ENCODE measurements around the gene RRM1. TPM values are rescaled to one million over a fixed set of nuclear protein-coding genes. Genes with fewer than 3 reads are reported as not detected.
"Not testable (repeated sequence)": the region's sequence is repeated elsewhere in the genome, so short reads cannot be mapped to it uniquely, and the experiment has no call there.

The RRM1 gene
- polyA plus RNA-seq, 1 donor (not counting 4 experiments of a cell fraction or from before 2014, with no cell fraction given), result 65.6 TPM

DNA sequence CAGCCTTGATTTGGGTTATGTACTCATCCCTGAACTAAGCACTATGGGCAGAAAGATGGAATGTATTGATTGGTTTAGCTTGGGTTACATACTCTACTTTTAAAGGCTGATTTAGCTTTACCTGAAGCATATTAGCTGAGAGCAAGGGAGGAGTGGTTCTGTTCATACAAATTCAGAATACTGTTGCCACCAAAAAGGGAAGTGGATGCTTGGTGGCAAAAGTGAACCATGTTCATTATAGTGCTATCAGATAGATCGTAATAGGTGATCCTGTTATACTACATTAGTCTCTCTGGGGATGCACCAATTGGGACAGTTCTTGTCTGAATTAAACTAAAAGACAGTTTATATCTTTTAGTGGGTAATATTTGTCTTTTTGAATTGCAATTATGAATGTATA is 44.5 kb upstream of the RRM1 start:
- Histone ChIP-seq H3K36me3 (ENCODE audit: control insufficient read depth in 2 of 2, extremely low read depth in 1 of 2, insufficient read depth in 2 of 2, low read length in 2 of 2) (peaks cover 0 to 2% of the 10 kb centered on the region in 2 experiments), H3K4me3 (ENCODE audit: control insufficient read depth in 2 of 3, extremely low read depth in 1 of 3, insufficient read depth in 2 of 3, low read depth in 1 of 3, low read length in 3 of 3) (no peak overlapping the region), H3K9me3 (ENCODE audit: control insufficient read depth, low read depth, low read length) (no peaks in the 10 kb centered on the region), H3K9me1 (ENCODE audit: control insufficient read depth, extremely low read depth, insufficient read depth, low read length) (no peaks in the 10 kb centered on the region), H4K20me1 (ENCODE audit: control insufficient read depth, extremely low read depth, insufficient read depth, low read length) (no peaks in the 10 kb centered on the region), H3K9ac (ENCODE audit: control insufficient read depth, extremely low read depth, insufficient read depth, low read length) (no peak overlapping the region), H2AFZ (ENCODE audit: control insufficient read depth, low read length) (no peak overlapping the region), H3K79me2 (ENCODE audit: control insufficient read depth, insufficient read depth, low read length) (peaks cover 2% of the 10 kb centered on the region), H3K4me1 (ENCODE audit: control insufficient read depth, extremely low read depth, insufficient read depth, low read length) (peaks cover 16% of the 10 kb centered on the region), H3K4me2 (ENCODE audit: control insufficient read depth, extremely low read depth, insufficient read depth, low read depth, low read length) (no peak overlapping the region), H3K27ac (ENCODE audit: control insufficient read depth, insufficient read depth, low read length) (no peak overlapping the region), H3K27me3 (ENCODE audit: control insufficient read depth, extremely low read depth, insufficient read depth, low read length) (no peaks in the 10 kb centered on the region)
- TF ChIP-seq, protein P1, sequence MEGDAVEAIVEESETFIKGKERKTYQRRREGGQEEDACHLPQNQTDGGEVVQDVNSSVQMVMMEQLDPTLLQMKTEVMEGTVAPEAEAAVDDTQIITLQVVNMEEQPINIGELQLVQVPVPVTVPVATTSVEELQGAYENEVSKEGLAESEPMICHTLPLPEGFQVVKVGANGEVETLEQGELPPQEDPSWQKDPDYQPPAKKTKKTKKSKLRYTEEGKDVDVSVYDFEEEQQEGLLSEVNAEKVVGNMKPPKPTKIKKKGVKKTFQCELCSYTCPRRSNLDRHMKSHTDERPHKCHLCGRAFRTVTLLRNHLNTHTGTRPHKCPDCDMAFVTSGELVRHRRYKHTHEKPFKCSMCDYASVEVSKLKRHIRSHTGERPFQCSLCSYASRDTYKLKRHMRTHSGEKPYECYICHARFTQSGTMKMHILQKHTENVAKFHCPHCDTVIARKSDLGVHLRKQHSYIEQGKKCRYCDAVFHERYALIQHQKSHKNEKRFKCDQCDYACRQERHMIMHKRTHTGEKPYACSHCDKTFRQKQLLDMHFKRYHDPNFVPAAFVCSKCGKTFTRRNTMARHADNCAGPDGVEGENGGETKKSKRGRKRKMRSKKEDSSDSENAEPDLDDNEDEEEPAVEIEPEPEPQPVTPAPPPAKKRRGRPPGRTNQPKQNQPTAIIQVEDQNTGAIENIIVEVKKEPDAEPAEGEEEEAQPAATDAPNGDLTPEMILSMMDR (optimal IDR thresholded peaks at IDR 0.05 in 1 of 3, IDR thresholded peaks at IDR 0.05 in 1 of 3, conservative IDR thresholded peaks at IDR 0.05 in 1 of 3; ENCODE audit: extremely low read depth in 1 of 3, insufficient read depth in 2 of 3, low read length in 3 of 3), result no peak
- DNase-seq (ENCODE audit: low read depth, low spot score) (no peak), FAIRE-seq (no peak)
- dilution Hi-C loops (cut with MboI; ENCODE audit: extremely low pct_ligation_motif_present, low sequenced_read_pairs), result loop anchor here (25.0 kb wide), 2 partner anchors 88 to 188 kb away; partner anchors contain the start of gene STIM1

DNA sequence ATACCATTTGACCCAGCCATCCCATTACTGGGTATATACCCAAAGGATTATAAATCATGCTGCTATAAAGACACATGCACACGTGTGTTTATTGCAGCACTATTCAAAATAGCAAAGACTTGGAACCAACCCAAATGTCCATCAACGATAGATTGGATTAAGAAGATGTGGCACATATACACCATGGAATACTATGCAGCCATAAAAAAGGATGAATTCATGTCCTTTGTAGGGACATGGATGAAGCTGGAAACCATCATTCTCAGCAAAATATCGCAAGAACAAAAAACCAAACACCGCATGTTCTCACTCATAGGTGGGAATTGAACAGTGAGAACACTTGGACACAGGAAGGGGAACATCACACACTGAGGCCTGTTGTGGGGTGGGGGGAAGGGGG is 41.4 kb upstream of the RRM1 start:
- H3K27me3 ChIP-seq (ENCODE audit: control insufficient read depth, extremely low read depth, insufficient read depth, low read length); H3K4me2 ChIP-seq (ENCODE audit: control insufficient read depth, extremely low read depth, insufficient read depth, low read depth, low read length); H3K9ac ChIP-seq (ENCODE audit: control insufficient read depth, extremely low read depth, insufficient read depth, low read length); DNase-seq (ENCODE audit: low read depth, low spot score); H3K4me1 ChIP-seq (ENCODE audit: control insufficient read depth, extremely low read depth, insufficient read depth, low read length); H3K27ac ChIP-seq (ENCODE audit: control insufficient read depth, insufficient read depth, low read length); H3K9me3 ChIP-seq (ENCODE audit: control insufficient read depth, low read depth, low read length); FAIRE-seq; H3K79me2 ChIP-seq (ENCODE audit: control insufficient read depth, insufficient read depth, low read length); H2AFZ ChIP-seq (ENCODE audit: control insufficient read depth, low read length); H4K20me1 ChIP-seq (ENCODE audit: control insufficient read depth, extremely low read depth, insufficient read depth, low read length); H3K4me3 ChIP-seq (ENCODE audit: control insufficient read depth in 2 of 3, extremely low read depth in 1 of 3, insufficient read depth in 2 of 3, low read depth in 1 of 3, low read length in 3 of 3); H3K9me1 ChIP-seq (ENCODE audit: control insufficient read depth, extremely low read depth, insufficient read depth, low read length): not testable (repeated sequence)
- peaks cover 0 to 11% of the 10 kb centered on the region in 2 experiments for H3K36me3 ChIP-seq (ENCODE audit: control insufficient read depth in 2 of 2, extremely low read depth in 1 of 2, insufficient read depth in 2 of 2, low read length in 2 of 2)
- dilution Hi-C loops (cut with MboI; ENCODE audit: extremely low pct_ligation_motif_present, low sequenced_read_pairs), result loop anchor here (25.0 kb wide), 2 partner anchors 91 to 191 kb away; partner anchors contain the start of gene STIM1

DNA sequence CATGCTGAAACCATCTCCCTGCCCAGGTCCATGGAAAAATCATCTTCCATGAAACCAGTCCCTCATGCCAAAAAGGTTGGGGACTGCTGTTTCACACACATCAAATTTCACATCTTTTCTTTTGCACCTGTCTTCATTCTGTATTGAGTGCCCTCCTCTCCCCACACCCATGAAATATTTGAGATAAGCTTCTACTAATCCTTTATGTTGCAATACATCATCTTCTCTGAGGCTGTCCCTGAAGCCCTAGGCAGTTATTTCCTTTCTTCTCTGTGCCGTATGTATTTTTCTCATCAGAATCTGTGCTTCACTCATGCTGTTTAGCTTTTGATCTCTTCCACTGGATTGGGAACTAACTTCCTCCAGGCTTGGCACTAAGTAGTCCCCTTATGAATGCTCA is 40.0 kb upstream of the RRM1 start:
- Histone ChIP-seq H3K9me1 (ENCODE audit: control insufficient read depth, extremely low read depth, insufficient read depth, low read length) (no peaks in the 10 kb centered on the region), H4K20me1 (ENCODE audit: control insufficient read depth, extremely low read depth, insufficient read depth, low read length) (no peaks in the 10 kb centered on the region), H3K9ac (ENCODE audit: control insufficient read depth, extremely low read depth, insufficient read depth, low read length) (no peak overlapping the region), H2AFZ (ENCODE audit: control insufficient read depth, low read length) (no peak overlapping the region), H3K27me3 (ENCODE audit: control insufficient read depth, extremely low read depth, insufficient read depth, low read length) (no peaks in the 10 kb centered on the region), H3K4me3 (ENCODE audit: control insufficient read depth in 2 of 3, extremely low read depth in 1 of 3, insufficient read depth in 2 of 3, low read depth in 1 of 3, low read length in 3 of 3) (no peak overlapping the region), H3K79me2 (ENCODE audit: control insufficient read depth, insufficient read depth, low read length) (no peaks in the 10 kb centered on the region), H3K9me3 (ENCODE audit: control insufficient read depth, low read depth, low read length) (no peaks in the 10 kb centered on the region), H3K4me1 (ENCODE audit: control insufficient read depth, extremely low read depth, insufficient read depth, low read length) (peaks cover 21% of the 10 kb centered on the region), H3K27ac (ENCODE audit: control insufficient read depth, insufficient read depth, low read length) (no peak overlapping the region), H3K36me3 (ENCODE audit: control insufficient read depth in 2 of 2, extremely low read depth in 1 of 2, insufficient read depth in 2 of 2, low read length in 2 of 2) (peaks cover 0 to 13% of the 10 kb centered on the region in 2 experiments), H3K4me2 (ENCODE audit: control insufficient read depth, extremely low read depth, insufficient read depth, low read depth, low read length) (no peak overlapping the region)
- FAIRE-seq (no peak), DNase-seq (ENCODE audit: low read depth, low spot score) (no peak)
- no peak for TF ChIP-seq EZH2 (IDR thresholded peaks at IDR 0.05; ENCODE audit: low read length)
- TF ChIP-seq, protein P1 (optimal IDR thresholded peaks at IDR 0.05 in 1 of 3, IDR thresholded peaks at IDR 0.05 in 1 of 3, conservative IDR thresholded peaks at IDR 0.05 in 1 of 3; ENCODE audit: extremely low read depth in 1 of 3, insufficient read depth in 2 of 3, low read length in 3 of 3), result no peak
- dilution Hi-C loops (cut with MboI; ENCODE audit: extremely low pct_ligation_motif_present, low sequenced_read_pairs), result loop anchor here (25.0 kb wide), 2 partner anchors 92 to 192 kb away; partner anchors contain the start of gene STIM1

Data from keratinocyte (primary cell).